ENCODE results near the gene HELB.
"Not testable (repeated sequence)": the region's sequence is repeated elsewhere in the genome, so short reads cannot be mapped to it uniquely, and the experiment has no call there.

The HELB gene

DNA sequence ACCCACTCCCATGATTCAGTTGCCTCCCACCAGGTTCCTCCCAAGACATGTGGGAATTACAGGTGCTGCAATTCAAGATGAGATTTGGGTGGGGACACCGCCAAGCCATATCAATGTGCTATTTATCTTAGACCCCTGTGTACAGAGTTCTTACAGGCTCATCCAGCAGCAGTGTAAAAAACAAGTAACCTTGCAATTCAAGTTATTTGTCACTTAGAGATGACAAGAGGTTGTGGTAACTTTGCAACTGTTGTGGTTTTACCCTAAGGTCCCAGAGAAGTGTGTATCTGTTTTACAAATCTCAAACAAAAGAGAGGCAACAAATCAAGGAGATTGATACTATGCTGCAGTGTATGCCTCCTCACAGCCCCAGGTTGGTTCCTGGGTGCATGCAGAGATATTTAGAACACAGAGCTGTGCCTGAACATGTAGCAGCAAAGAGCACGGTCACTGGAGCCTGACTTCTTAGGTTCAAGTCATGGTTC, 11.5 kb upstream of the HELB start:
- H3K4me3 ChIP-seq (ENCODE audit: control insufficient read depth, low read depth, low read length) = no peak overlapping the region
- DNase-seq (ENCODE audit: low read depth) = no peak
- no peak for TF ChIP-seq CTCF (IDR thresholded peaks at IDR 0.05; ENCODE audit: control insufficient read depth, insufficient read depth, low read depth, low read length, missing control alignments)

- H3K4me3 ChIP-seq (ENCODE audit: control insufficient read depth, low read depth, low read length) = no peak overlapping the region
- DNase-seq (ENCODE audit: low read depth) = no peak
- no peak for TF ChIP-seq CTCF (IDR thresholded peaks at IDR 0.05; ENCODE audit: control insufficient read depth, insufficient read depth, low read depth, low read length, missing control alignments)
These were observed 6.1 kb upstream of the HELB start for GRCh38 chr12:66296176-66296683.

DNA sequence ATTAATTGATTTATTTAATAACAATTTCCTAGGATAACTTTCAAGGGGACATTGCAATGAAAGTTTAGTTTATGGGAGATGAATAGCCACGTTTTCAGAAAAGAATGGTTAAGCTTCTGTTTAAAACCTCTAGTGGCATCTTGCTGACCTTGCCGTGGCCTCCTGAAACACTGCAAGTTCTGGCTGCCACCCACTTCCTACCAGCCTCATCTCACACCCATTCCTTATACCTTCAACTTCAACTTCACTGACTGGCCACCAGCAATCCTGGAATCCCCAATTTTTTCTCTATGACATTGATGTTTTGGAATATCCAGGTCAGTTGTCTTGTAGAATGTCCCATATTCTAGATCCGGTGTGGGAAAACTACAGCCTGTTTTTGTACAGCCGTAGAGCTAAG, 5.2 kb upstream of the HELB start:
- no peak for TF ChIP-seq CTCF (IDR thresholded peaks at IDR 0.05; ENCODE audit: control insufficient read depth, insufficient read depth, low read depth, low read length, missing control alignments)
- H3K4me3 ChIP-seq (ENCODE audit: control insufficient read depth, low read depth, low read length) = no peak overlapping the region
- DNase-seq (ENCODE audit: low read depth) = no peak

- TF ChIP-seq CTCF (IDR thresholded peaks at IDR 0.05; ENCODE audit: control insufficient read depth, insufficient read depth, low read depth, low read length, missing control alignments) = no peak
- H3K4me3 ChIP-seq (ENCODE audit: control insufficient read depth, low read depth, low read length) = no peak overlapping the region
- DNase-seq (ENCODE audit: low read depth) = no peak
These were observed 4.4 kb upstream of the HELB start for GRCh38 chr12:66297923-66298322.

- TF ChIP-seq CTCF (IDR thresholded peaks at IDR 0.05; ENCODE audit: control insufficient read depth, insufficient read depth, low read depth, low read length, missing control alignments) = no peak
- DNase-seq (ENCODE audit: low read depth) = no peak
- H3K4me3 ChIP-seq (ENCODE audit: control insufficient read depth, low read depth, low read length) = peak overlapping the region; percentile 94
These were observed 505 bp downstream of the HELB start for GRCh38 chr12:66302827-66303169.

GRCh38 chr12:66303316-66303804, 1.1 kb downstream of the HELB start:
- DNase-seq (ENCODE audit: low read depth) = not testable (repeated sequence)
- peak overlapping the region; percentile 94; the same call in 1 of the 2 replicates for H3K4me3 ChIP-seq (ENCODE audit: control insufficient read depth, low read depth, low read length)

DNA sequence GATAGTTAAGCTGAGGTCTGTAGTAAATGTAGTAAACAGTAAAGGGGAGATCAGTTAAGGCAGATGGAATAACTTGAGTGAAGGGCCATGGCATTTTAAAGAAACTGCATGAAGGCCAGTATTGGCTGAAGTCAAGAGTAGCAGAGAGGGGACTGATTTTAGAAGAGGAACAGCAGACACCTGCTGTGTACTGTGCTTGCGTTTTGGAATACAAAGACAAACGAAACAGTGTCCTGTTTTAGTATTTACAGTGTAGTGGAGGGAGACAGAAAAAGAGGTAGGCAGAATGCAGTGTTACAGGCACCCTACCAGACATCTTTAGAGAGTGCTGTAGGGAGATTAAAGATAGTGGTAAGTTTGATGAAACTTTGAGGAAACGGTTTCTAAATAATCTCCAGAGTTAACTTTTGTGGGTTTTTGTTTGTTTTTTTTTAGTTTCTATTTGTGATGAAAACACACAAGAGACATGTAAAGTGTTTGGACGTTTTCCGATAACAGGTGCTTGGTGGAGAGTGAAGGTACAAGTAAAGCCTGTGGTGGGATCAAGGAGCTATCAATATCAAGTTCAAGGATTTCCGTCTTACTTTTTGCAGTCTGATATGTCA, 2.1 kb downstream of the HELB start:
- TF ChIP-seq CTCF (IDR thresholded peaks at IDR 0.05; ENCODE audit: control insufficient read depth, insufficient read depth, low read depth, low read length, missing control alignments) = no peak
- DNase-seq (ENCODE audit: low read depth) = no peak
- H3K4me3 ChIP-seq (ENCODE audit: control insufficient read depth, low read depth, low read length) = no peak overlapping the region

Data from AG09309 (cell line).